RPMI7951 (cell line): Measurements from ENCODE around the gene INMT. TPM values are rescaled to one million over a fixed set of nuclear protein-coding genes. Genes with fewer than 3 reads are reported as not detected.

Experiments
- DNase-seq: peaks from one replicate; pipeline ENCODE4 v3.0.0-alpha.2; 2012; ENCODE audit warnings: low read depth
- total RNA-seq: library from RNA; depleted of rRNA; stranded (reverse); fragments of >200 nt; shearing (Covaris generic); gene quantifications from 2 replicates; pipeline ENCODE4 v1.2.3, GENCODE V29; 2014

The INMT gene
- total RNA-seq, 1 experiment from 2014 or later: 79.9 TPM

DNA sequence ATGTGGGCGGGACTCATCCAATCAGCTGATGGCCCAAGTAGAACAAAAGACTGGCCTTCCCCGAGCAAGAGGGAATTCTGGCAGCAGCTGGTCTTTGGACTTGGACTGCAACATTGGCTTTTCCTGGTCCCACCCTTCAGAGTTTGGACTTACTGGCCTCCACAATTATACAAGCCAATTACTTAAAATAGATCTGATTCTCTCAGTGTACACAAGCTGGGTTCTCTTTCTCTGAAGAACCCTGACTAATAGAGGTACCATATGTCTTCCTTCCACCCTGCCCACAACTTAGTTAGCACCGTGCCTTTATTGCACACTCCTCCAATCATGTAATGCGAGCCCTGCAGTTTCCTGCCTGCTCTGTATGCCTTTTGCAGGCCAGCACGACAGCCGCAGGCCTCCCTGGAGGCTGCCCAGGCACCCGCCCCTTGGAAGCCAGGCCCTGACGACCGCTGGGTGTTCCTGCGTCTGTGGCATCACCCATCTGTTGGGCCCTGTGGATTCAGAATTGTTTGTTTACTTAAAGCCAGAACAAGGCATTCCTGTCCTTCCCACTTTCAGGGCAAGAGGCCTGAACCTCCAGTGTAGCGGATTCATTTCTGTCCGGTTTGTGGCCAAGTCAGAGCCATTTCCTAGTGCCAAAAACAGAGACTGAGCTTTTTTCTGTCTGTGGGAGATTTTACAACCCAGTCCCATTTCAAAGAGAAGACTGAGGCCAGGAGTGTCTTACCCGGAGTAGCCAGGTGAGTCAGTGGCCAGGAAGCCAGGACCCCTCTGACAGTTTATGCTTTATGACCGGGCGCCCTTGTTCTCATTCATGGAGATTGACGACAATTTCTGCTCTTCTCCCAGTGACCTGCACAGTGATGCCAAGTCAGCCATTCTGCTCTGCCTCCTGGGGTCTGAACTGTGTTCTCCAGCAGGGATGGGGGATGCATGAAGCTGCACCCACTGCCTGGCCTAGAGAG is 968 bp upstream of the INMT start:
- peak; percentile 100 for DNase-seq

DNA sequence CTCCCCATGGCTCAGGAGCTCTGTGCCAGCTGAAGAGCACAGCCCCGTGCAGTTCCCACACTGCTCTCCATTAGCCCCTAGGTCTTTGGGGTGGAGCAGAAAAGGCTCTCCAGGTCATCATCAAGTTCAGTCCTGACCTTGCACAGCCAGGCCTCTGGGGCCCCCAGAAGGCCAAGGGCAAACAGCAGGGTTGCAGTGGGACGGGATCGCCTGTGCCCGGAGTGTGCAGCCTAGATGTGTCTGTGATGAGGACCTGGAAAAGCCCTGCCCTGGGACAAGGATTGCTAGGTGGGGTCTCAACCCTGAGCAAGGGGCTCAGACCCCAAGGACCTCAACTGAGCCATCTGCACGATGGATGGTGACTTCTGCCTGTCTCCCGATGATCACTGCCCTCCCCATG is 549 bp downstream of the INMT start:
- no peak for DNase-seq

DNA sequence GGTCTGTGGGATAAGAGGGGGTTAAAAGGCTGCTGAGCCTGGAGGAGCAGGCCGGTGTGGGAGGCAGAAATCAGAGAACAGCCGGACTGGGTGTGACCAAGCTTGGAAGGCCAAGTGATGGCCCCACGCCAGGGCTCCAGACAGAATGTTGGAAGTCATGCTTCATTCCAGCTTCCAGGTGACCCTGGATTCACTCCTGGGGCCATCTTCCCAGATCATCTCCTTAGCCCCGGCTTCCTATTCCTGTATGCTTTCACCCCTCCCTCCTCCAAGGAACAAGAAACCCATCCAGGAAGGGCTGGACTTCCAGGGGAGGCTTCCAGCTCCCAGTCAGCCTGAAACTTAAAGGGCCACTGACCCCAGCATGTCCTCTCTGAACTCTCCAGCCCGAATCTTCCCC is 1.0 kb downstream of the INMT start:
- peak; percentile 94 for DNase-seq

DNA sequence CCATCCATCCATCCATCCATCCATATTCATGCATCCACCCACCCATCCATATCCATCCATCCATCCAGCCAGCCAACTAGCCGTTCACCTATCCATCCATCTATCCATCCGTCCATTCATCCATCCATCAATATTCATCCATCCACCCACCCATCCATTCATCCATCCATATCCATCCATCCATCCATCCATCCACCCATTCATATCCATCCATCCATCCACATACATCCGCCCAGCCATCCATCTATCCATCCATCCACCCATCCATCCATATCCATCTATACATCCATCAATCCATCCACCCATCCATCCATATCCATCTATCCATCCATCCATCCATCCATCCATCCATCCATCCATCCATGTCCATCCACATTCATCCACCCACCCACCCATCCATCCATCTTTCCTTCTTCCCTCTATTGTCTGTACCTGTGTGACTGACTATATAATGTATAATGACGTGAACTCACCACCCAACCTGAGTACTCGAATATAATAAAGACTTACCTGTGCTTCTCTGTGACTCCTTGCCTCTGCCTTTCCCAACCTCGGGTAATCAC is 2.5 kb downstream of the INMT start:
- no peak for DNase-seq

DNA sequence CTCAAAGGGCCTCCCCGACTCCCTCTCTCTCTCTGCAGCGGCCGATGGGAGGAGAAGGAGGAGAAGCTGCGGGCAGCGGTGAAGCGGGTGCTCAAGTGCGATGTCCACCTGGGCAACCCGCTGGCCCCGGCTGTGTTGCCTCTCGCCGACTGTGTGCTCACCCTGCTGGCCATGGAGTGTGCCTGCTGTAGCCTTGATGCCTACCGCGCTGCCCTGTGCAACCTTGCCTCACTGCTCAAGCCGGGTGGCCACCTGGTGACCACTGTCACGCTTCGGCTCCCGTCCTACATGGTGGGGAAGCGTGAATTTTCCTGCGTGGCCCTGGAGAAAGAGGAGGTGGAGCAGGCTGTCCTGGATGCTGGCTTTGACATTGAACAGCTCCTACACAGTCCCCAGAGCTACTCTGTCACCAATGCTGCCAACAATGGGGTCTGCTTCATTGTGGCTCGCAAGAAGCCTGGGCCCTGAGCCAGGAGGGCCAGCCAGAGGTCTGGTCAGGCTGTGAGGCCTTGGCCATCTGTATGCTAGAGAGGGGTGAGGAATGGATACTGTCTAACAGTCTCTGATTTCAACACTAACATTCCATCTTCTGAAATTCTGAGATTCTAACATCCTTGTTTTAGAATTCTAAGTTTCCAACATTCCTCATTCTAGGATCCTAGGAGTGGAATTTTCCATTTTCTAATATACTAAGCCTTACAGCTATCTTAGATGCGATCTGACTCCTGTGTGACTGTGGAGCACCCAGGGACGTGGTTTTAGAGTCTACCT is 3.6 kb downstream of the INMT start:
- DNase-seq: peak; percentile 62

DNA sequence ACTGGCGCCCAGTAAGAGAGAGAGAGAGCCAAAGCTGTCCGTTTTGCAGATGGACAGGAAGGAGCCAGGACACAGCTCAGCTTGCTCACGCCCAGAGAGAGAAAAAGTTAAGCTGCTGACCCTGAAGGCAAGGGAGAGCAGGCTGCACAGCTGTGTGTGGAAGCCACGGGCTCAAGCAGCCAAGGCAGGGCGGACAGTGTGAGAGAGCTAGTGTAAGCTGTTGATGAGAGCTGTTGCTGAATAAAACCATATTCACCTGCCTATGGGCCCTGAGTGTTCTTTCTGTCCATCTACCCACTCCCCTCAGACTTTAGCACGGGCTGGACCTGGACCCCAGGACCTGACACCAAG is 5.4 kb downstream of the INMT start:
- no peak for DNase-seq

DNA sequence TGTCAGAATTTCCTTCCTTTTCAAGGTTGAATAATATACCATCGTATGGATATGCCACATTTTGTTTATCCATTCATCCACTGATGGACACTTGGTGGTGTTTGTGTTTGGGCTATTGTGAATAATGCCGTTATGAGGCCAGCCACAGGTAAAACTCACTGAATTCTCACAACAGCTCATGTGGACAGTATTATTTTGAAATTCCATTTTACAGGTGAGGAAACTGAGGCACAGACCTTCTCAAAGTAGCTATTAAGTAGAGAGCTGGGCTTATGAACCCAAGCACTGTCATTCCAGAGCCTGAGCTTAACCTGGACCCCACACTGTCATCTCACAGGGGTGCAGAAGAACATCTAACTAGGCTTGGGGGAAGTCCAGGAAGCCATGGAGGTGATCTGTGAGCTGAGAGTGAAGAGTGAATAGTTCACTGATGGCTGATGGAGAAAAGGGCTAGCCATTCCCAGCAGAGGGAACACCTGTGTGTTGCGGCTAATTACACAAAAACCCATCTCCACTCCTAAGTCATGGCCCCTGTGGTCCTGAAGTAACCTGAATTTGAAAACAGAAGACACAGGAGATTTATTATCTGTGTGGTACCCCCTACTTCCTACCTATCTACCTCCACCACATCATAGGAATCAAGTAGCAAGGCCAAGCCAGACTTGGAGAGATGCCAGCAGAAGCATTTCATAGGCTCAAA is 8.7 kb downstream of the INMT start:
- DNase-seq: no peak

DNA sequence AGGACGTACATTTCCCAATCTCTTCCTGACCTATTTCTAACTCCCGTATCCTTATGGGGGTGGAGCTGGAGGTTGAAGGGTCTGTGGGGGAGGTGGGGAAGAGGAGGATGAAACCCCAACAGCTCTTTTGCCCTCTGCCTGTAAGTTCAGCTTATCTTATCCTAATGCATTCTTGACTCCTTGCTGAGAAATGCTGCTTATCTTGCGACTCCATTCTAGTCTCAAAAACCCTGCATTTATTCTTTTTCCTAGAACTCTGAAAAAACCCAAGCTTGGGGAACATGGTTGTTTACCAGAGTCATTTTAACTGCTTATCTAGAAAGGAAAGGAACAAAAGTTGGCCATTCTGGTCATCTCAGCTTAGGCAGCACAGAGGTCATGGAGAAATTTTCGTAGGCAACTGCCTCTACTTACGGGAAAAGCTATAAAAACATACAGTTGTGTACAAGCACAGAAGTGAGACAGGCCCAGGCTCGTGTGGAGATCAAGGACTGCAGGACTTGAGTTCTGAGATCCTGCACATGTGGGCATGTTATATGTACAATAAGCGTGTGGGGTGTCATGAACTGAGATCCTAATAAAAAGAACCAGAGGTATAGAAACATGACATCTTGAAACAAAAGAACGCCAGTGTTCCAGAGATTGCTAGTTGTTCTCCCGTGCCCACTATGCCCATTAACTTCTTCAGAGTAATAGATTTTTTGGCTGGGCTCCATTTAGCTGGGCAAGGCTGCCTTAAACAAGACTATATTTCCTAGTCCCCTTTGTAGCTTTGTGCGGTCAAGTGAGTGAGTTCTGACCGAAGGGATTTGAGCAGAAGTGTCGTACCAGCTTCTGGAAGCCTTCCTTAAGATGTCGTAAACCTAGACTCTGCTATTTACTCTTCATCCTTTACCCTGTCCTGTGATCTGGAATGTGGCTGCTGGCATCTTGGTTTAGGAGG is 9.6 kb downstream of the INMT start:
- DNase-seq: no peak

DNA sequence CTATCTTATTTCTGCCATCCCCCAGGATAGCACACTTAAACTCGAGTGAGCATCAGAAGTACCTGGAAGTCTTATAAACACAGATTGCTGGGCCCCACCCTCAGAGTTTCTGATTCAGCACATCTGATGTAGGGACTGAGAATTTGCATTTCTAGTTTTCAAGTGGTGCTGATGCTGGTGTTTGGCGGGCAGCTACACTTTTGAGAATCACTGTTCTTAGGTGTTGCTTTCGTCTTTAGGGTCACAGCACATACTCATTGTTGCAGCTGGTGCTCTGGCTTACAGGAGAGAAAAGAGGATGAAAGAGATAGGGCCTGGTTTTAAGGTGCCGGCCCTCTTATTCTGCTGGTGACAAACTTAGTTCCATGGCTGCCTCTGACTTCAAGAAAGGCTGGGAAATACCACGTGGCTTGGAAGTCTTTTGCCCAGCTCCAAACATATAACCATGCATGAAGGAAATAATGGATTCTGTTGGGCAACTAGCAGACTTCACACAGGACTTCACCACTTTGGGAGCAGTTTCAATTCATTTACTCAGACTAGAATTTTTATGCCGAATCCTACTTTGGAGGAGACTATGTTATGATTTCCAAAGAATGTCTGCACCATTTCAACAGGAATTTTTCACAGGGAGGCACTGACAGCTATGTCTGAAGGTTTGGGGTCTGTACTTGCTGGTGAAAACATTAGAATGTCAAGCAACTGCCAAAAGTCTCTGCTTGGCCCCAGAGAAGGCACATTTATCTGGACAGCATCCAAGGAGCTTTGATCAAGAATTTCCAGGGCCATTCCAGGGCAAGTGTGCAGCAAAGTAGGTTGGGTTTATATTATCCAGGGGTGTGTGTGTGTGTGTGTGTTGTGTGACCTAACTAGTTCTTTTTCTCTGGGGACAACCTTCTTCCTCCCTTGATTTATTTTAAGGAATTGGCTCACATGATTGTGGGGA is 12.4 kb downstream of the INMT start:
- peak; percentile 67 for DNase-seq

DNA sequence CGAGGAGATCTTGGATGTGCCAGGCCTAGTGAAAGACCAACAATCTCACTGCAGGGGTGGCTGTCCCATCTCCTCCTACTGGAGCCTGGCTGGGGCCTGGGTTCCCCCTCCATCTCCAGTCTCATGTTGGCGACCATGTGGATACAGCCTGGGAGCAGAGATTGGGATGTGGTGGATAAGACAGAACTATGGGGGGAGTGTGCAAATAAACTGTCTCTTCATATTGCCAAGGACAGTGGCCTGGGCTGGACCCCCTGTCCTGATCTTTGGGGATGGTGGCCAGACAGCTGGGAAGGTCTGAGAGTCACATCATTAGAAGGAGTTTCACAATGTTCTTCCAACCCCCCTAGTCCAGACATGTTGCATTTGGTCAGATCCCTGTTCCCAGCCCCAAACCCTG is 13.5 kb downstream of the INMT start:
- DNase-seq: no peak

DNA sequence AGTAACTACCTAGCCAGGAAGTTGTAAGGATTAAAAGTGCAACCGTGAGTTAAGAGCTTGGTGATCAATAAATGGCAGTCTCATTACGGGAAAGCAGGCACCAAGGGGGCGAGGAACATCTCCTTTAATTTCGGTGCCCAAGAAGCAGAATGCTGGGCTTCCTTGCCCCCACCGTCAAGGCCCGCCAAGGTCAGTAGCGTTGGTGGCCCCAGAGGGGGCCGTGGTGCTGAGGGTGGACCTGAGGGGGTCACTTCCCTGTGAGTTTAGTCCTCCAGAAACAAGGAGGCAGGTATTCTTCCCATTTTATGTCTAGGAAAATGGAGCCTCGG is 18.9 kb downstream of the INMT start:
- DNase-seq: no peak

DNA sequence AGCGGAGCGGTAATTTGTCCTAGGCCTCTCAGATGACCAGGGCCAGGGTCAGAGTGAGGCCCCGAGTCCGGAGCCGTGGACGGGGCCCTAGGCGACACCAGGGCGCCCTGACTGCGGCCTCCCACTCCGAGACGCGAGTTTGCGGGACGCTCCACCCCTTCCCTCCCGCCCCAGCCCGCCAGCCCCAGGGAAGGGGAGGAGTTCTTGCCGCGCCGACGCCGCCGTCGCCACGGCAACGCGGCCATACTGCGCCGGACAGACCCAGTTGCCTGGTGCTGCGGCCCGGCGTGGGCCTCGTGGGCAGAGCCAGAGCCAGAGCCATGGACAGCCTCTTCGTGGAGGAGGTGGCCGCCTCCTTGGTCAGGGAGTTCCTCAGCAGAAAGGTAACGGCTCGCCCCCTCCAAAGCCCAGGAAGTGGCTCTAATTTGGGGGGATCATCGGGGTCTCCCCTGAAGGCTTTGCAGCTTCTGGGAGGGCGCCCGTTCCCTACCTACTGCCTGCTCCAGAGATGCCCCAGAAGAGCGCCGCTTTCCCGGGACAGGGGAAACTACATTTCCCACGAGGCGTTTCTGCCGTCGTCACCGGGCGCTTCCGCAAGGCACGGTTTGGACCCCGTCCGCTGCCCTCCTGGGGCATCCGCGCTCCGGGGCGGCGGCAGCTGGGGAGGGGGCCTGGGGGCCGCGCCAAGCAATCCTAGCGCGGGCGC is 19.4 kb downstream of the INMT start, which contains the start of gene MINDY4:
MINDY4 (plus strand) TSS at position 244 of the 706 bp plus-strand sequence; CDS start at position 321, 77 bp downstream.
- DNase-seq: peak; percentile 91

DNA sequence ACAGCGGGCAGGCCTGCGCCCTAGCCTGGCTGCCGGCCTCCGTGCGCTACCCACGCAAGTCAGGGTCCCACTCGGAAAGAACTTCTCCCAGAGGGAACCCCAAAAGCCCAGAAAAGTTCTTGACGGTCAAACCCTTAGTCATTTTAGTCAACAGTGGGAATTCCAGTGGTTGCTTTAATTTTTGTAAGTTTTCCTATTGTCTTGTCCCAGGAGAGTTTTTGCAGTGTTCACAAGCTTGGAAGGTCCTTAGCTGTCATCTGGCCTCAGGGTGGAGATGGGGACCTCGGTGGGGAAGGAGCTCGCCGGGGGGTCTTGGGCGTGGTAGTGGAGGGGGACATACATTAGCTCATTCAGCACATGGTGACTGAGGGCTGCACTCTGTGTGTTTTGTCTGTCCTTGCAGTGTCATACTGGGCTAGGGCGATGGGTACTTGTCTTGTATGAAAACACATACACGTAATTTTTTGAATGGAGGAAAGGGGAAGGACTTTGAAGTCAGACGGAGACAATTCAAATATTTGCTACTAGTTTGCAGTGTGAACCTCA is 20.0 kb downstream of the INMT start:
- no peak for DNase-seq

DNA sequence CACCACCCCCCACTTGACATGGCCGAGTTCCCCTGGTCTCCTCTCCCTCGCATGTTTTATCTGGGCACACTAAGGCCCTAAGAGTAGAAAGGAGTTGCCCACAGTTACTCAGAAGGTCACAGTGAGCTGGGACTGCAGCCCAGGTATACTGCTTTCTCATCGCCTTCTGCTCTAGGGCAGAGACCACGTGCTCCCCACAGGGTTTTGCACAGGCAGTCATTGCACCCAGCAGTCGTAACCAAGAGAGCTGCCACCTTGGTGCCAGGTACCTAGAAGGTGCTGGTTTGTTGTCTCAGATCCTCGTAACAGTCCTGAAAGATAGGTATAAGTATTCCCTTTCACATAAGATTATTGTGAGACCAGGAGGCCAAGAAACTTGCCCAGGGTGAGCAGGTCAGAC is 21.0 kb downstream of the INMT start:
- DNase-seq: no peak

DNA sequence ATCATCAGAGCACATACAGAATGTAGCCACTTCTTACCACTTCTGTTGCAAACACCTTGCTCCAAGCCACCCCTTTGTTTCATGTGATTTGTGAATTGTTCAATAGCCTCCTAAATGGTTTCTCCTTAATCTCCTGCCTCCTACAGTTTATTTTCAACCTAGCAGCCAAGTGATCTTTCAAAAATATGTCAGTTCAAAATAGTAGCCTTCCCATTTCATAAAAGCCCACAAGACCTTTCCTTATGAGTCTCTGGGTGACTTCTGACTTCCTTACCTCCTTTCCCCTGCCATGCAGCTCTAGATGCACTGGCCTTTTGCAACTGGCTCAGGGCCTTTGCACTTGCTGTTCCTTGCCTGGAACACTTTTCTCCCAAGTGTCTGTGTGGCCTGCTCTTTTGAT is 24.1 kb downstream of the INMT start:
- DNase-seq: no peak

DNA sequence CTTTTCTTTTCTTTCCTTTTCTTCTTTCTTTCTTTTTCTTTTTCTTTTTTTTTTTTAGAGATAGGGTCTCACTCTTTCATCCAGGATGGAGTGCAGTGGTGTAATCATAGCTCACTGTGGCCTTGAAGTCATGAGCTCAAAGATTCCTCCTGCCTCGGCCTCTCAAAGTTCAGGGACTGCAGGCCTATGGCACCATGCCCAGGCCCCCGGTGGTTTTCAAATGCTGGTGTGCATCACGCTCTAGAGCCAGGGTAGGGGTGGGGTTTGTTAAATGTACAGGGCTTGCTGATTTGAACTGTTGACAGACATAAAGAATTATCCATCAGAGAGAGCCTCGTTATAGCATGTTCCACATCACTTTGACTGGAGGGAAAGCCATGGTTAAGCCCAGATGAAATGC is 25.0 kb downstream of the INMT start:
- DNase-seq: peak; percentile 82

DNA sequence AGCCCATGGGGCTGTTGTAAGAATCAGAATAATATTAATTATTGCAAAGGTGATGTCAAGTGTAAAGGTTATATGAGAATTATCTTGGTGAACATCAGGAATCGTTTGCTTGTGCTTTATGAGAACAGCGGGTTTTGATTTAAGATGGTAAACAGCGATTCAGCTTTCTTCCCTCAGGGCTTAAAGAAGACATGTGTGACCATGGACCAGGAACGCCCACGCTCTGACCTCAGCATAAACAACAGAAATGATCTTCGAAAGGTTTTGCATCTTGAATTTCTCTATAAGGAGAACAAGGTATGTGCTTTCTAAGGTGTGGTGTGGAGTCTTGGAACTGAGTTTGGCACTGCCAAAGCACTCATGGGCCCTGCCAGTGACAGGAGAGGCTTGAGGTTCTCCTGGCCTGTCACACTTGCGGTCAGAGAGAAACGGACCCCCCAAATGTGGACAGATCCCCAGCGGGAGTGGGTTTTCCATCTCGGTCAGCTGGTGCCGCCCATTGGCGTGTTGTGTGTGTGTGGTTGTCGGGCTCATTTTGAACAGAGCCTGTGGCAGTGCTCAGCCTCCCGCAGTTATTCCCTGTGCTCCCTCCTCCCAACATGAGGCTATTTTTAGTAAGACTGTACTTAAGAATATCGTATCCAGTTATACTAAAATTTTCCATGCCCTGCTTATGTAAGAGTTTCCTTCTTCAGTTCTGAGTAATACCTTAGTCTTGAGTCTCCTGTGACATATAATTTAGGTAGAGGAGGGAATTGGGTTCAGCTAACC is 26.5 kb downstream of the INMT start:
- DNase-seq: peak; percentile 93

DNA sequence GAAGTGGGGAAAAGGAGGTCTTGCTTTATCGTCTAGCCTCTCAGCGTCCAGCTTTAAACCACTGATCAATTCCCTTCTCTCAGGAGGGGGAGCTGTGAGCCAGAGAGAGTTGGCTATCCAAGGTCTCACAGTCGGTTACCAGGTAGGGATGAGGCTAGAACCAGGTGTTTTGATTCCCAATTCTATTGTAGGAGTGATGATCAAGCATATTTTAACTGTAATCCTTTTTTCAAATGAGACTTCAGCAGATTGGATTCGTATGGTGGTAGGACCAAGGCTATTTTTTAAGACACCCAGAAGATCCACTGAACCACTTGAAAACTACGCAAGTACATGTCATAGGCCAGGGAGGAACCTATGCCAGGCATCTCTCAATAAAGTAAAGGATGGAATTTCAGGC is 27.6 kb downstream of the INMT start:
- DNase-seq: no peak
